IMR-90 (cell line): ENCODE measurements around the gene PSAP. TPM values are rescaled to one million over a fixed set of nuclear protein-coding genes. Genes with fewer than 3 reads are reported as not detected.

Source experiments
- ATAC-seq: fragments of 200-7000 bp; cut with Tn5 transposase; 2 replicates; pipeline ENCODE4 v1.9.1; 2020; ENCODE audit warnings: low read depth, mild to moderate bottlenecking, moderate library complexity
- BruUV-seq: library from RNA; stranded (reverse); fragments of 400-500 nt; replicated peaks from 2 replicates; lab custom pipeline; 2021; lab: Mats Ljungman, UMichigan
- CTCF ChIA-PET: fragments of 300-600 bp; formaldehyde crosslinking; extraction: SDS; loops from one replicate; lab custom pipeline; 2021; ENCODE audit warnings: antibody characterized with exemption; lab: Yijun Ruan, JAX
- POLR2A ChIA-PET: fragments of 300-600 bp; sonication (Branson Sonifier 250); formaldehyde crosslinking; loops from one replicate; lab custom pipeline; 2022; ENCODE audit warnings: antibody characterized with exemption; ENCODE audit not compliant: unreplicated experiment; lab: Charles Lee
- DNase-seq: peaks from one replicate; pipeline ENCODE4 v3.0.0; 2013
- H2AFZ ChIP-seq: replicated peaks from 2 replicates; pipeline ENCODE3; 2013; ENCODE audit warnings: low read length, mild to moderate bottlenecking; ENCODE audit not compliant: poor library complexity
- H2AK5ac ChIP-seq: 2 replicates; pipeline ENCODE4 v1.6.1; 2013; ENCODE audit warnings: low read depth, low read length, inconsistent platforms
- H2AK9ac ChIP-seq: replicated peaks from 2 replicates; pipeline ENCODE3; 2013; ENCODE audit warnings: mild to moderate bottlenecking, low read depth, low read length, moderate library complexity; ENCODE audit not compliant: poor library complexity
- H2BK120ac ChIP-seq: 2 replicates; pipeline ENCODE4 v1.6.1; 2013; ENCODE audit warnings: low read depth, low read length, inconsistent platforms
- H2BK15ac ChIP-seq: 3 replicates; pipeline ENCODE4 v1.6.1; 2013; ENCODE audit warnings: low read depth, low read length, inconsistent platforms
- H2BK20ac ChIP-seq: 2 replicates; pipeline ENCODE4 v1.6.1; 2013; ENCODE audit warnings: low read depth, mild to moderate bottlenecking, inconsistent platforms, low read length, moderate library complexity
- H2BK5ac ChIP-seq: 2 replicates; pipeline ENCODE4 v1.6.1; 2013; ENCODE audit warnings: mild to moderate bottlenecking, low read depth, low read length, inconsistent platforms; ENCODE audit not compliant: poor library complexity, severe bottlenecking
- H3K14ac ChIP-seq: replicated peaks from 2 replicates; pipeline ENCODE4 v1.6.1; 2013; ENCODE audit warnings: low read depth, low read length, inconsistent platforms
- H3K18ac ChIP-seq: 2 replicates; pipeline ENCODE4 v1.6.1; 2013; ENCODE audit warnings: low read depth, low read length, control low read depth
- H3K23ac ChIP-seq: 2 replicates; pipeline ENCODE4 v1.6.1; 2013; ENCODE audit warnings: low read depth, low read length, inconsistent platforms
- H3K27ac ChIP-seq: 2 replicates; pipeline ENCODE4 v1.5.1; 2013; ENCODE audit warnings: mild to moderate bottlenecking, control low read depth, low read length; ENCODE audit not compliant: insufficient read depth
- H3K27me3 ChIP-seq: 2 replicates; pipeline ENCODE4 v1.6.1; 2013; ENCODE audit warnings: low read length; ENCODE audit not compliant: control insufficient read depth, insufficient read depth
- H3K36me3 ChIP-seq: 2 replicates; pipeline ENCODE4 v1.6.1; 2013; ENCODE audit warnings: low read length, mixed read lengths; ENCODE audit not compliant: control insufficient read depth, insufficient read depth
- H3K4ac ChIP-seq: 2 replicates; pipeline ENCODE4 v1.6.1; 2013; ENCODE audit warnings: low read depth, low read length, inconsistent platforms
- H3K4me1 ChIP-seq: 2 replicates; pipeline ENCODE4 v1.6.1; 2013; ENCODE audit warnings: low read length, mixed read lengths; ENCODE audit not compliant: control insufficient read depth, insufficient read depth
- H3K4me2 ChIP-seq: 2 replicates; pipeline ENCODE4 v1.6.1; 2013; ENCODE audit warnings: low read depth, mild to moderate bottlenecking, control low read depth, low read length, moderate library complexity
- H3K4me3 ChIP-seq: 2 replicates; pipeline ENCODE4 v1.5.1; 2013; ENCODE audit warnings: low read depth, mild to moderate bottlenecking, control low read depth, low read length, moderate library complexity; ENCODE audit not compliant: insufficient read depth
- H3K56ac ChIP-seq: 2 replicates; pipeline ENCODE4 v1.6.1; 2013; ENCODE audit warnings: low read length, inconsistent platforms; ENCODE audit not compliant: insufficient read depth; ENCODE audit errors: extremely low read depth
- H3K79me1 ChIP-seq, 2 experiments: 2 replicates each; pipeline ENCODE4 v1.6.1; 2013; ENCODE audit warnings: low read length in 2 of 2, inconsistent platforms in 1 of 2, low read depth in 1 of 2
- H3K9ac ChIP-seq: 2 replicates; pipeline ENCODE4 v1.6.1; 2013; ENCODE audit warnings: low read depth, low read length, control low read depth
- H3K9me1 ChIP-seq: 2 replicates; pipeline ENCODE4 v1.6.1; 2013; ENCODE audit warnings: low read length, inconsistent platforms; ENCODE audit not compliant: insufficient read depth
- H3K9me3 ChIP-seq: 2 replicates; pipeline ENCODE4 v1.6.1; 2013; ENCODE audit warnings: low read length; ENCODE audit not compliant: control insufficient read depth, insufficient read depth
- H4K20me1 ChIP-seq: 2 replicates; pipeline ENCODE4 v1.6.1; 2013; ENCODE audit warnings: low read length, inconsistent platforms; ENCODE audit not compliant: insufficient read depth
- H4K5ac ChIP-seq: 2 replicates; pipeline ENCODE4 v1.6.1; 2013; ENCODE audit warnings: mild to moderate bottlenecking, low read depth, low read length, control low read depth
- H4K8ac ChIP-seq, 2 experiments: 2 replicates each; pipeline ENCODE4 v1.6.1; 2013; ENCODE audit warnings: low read depth in 2 of 2, low read length in 2 of 2, control low read depth in 1 of 2, inconsistent platforms in 1 of 2
- H4K91ac ChIP-seq: 2 replicates; pipeline ENCODE4 v1.6.1; 2013; ENCODE audit warnings: low read depth, low read length, inconsistent platforms; ENCODE audit not compliant: insufficient read depth
- CHD1 ChIP-seq: IDR thresholded peaks from 2 replicates; pipeline ENCODE4 v1.6.1; 2012; ENCODE audit warnings: low read depth, low read length, improper control_type of control experiment
- MAFK ChIP-seq: IDR thresholded peaks from 2 replicates; pipeline ENCODE4 v1.6.1; 2012; ENCODE audit warnings: low read depth, low read length, improper control_type of control experiment
- POLR2A ChIP-seq: IDR thresholded peaks from 2 replicates; pipeline ENCODE4 v1.6.1; 2012; ENCODE audit warnings: mild to moderate bottlenecking, low read depth, low read length
- RCOR1 ChIP-seq: IDR thresholded peaks from 2 replicates; pipeline ENCODE4 v1.6.1; 2012; ENCODE audit warnings: mild to moderate bottlenecking, low read length, improper control_type of control experiment; ENCODE audit not compliant: insufficient replicate concordance
- RFX5 ChIP-seq: IDR thresholded peaks from 2 replicates; pipeline ENCODE4 v1.8.0; 2012; ENCODE audit warnings: low read depth, mild to moderate bottlenecking, low read length, moderate library complexity
- SMC3 ChIP-seq: fragments of 150-350 bp; IDR thresholded peaks from 2 replicates; pipeline ENCODE4 v1.6.1; 2016; ENCODE audit warnings: low read depth, mild to moderate bottlenecking, antibody characterized with exemption, low read length, moderate library complexity
- WGBS, 2 experiments: methylation state at CpG; one replicate each; pipeline versions ENCODE4 v1.1.5 to v1.1.7; 2013; ENCODE audit warnings: missing lambda C conversion rate in 2 of 2; ENCODE audit not compliant: insufficient read length in 1 of 2; ENCODE audit errors: extremely low coverage in 2 of 2; 5-methylcytosine and 5-hydroxymethylcytosine counted together
- dilution Hi-C: fragments of 300-500 bp; cut with HindIII; formaldehyde crosslinking; loops from one replicate; pipeline ENCODE4 v1.14.3; 2018; ENCODE audit warnings: low sequenced_read_pairs; ENCODE audit not compliant: unreplicated experiment
- in situ Hi-C: fragments of 300-500 bp; cut with MboI; formaldehyde crosslinking; loops from 3 replicates; pipeline ENCODE4 v1.14.3; 2019; ENCODE audit warnings: low sequenced_read_pairs, inconsistent platforms, mixed read lengths
- intact Hi-C: fragments of 100-400 bp; cut with micrococcal nuclease; formaldehyde crosslinking; loops from 2 replicates; pipeline ENCODE4 v1.10.0; 2022
- polyA plus RNA-seq, 3 experiments: library from polyadenylated mRNA; depleted of rRNA; stranded (reverse); fragments of >200 nt; gene quantifications; 2 replicates each; pipeline ENCODE4 v1.2.3, GENCODE V29; 2012; ENCODE audit warnings: low replicate concordance in 1 of 3
- total RNA-seq: library from RNA; depleted of rRNA; stranded (reverse); fragments of >200 nt; gene quantifications from 2 replicates; pipeline ENCODE4 v1.2.3, GENCODE V29; 2012
- TF ChIP-seq, protein P1 (sequence below): fragments of 150-350 bp; IDR thresholded peaks from 2 replicates; pipeline ENCODE4 v1.6.1; 2017; ENCODE audit warnings: mild to moderate bottlenecking, antibody characterized with exemption, low read length, low read depth
- TF ChIP-seq, protein P2 (sequence below): fragments of 150-350 bp; IDR thresholded peaks from 2 replicates; pipeline ENCODE4 v1.6.1; 2016; ENCODE audit warnings: low read depth, mild to moderate bottlenecking, low read length, moderate library complexity, borderline replicate concordance

PSAP gene
- total and polyA plus RNA-seq, 2 of the 4 experiments (the other 2 are of a cell fraction), result 216 to 876 TPM

DNA sequence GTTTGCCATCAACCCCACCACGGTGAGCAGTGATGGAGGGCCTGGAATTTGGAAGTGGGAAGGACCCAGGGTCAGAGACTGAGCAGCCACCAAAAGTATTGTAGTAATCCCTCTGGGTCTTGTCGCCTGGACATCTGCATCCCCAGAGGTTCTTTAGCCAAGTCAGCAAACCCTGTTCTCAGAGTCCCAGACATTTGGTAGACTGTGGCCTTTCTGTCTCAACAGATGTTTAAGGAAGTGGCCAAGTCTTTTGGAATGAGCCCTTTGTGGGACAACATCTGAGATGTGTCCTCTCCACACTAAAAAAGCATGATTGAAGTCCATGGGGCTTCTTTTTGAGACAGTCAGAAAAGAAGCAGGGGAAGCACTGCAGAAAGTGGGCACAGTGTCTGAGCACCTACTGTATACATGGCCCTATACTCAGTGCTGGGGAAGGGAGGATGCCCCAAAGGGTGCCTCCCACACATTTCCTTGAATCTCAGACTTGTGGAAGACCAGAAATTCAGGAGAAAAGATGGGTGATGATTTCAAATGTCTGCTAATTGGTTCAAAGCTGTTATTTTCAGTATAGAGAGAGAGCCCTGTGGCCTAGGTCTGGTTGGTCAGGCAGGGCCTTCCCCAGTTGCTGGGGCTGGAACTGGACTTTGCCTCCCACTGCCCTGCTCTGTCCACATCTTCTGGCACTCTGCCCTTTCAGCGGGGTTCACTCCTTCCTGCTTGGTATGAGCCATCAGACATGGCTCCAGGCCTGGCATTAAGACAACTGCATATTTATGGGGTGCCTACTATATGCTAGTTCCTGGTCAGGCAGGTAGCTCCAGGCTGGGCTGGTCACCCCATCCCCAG lies 51.2 kb downstream of the PSAP start:
- no peaks in the 10 kb centered on the region for H3K79me1 ChIP-seq
- no peaks in the 10 kb centered on the region for H3K36me3 ChIP-seq

More for the DNA sequence above, 51.2 kb downstream of the PSAP start:
- Histone ChIP-seq H4K5ac (no peak overlapping the region), H3K4me1 (no peaks in the 10 kb centered on the region), H3K18ac (no peak overlapping the region), H2BK5ac (no peak overlapping the region), H3K4me3 (no peak overlapping the region), H3K4me2 (no peak overlapping the region), H3K56ac (no peak overlapping the region), H3K4ac (no peak overlapping the region), H3K27ac (no peak overlapping the region), H3K9me1 (no peaks in the 10 kb centered on the region), H3K9me3 (no peaks in the 10 kb centered on the region), H2AK9ac (no peak overlapping the region), H2BK120ac (no peak overlapping the region), H2BK15ac (no peak overlapping the region), H3K14ac (no peak overlapping the region), H3K23ac (no peak overlapping the region), H4K20me1 (no peaks in the 10 kb centered on the region), H4K8ac (no peak overlapping the region), H2BK20ac (no peak overlapping the region), H3K27me3 (peaks cover 21% of the 10 kb centered on the region), H2AK5ac (no peak overlapping the region), H3K9ac (no peak overlapping the region), H4K91ac (no peak overlapping the region), H2AFZ (no peak overlapping the region)
- dilution Hi-C loops, result no loop called here
- ChIA-PET POLR2A (no interaction called here), CTCF (no interaction called here)
- 80% methylated on average over 1 of the region's 3 CpGs; no CpG with 5 or more reads in 1 of the 2 experiments for WGBS, 2 experiments
- in situ Hi-C loops, result no loop called here
- intact Hi-C loops, result no loop called here
- ATAC-seq (no peak), DNase-seq (no peak)
- no TSS peak for BruUV-seq
- no peak for TF ChIP-seq RFX5
- TF ChIP-seq MAFK, result no peak
- no peak for TF ChIP-seq SMC3
- no peak for TF ChIP-seq CHD1
- TF ChIP-seq POLR2A, result no peak
- TF ChIP-seq, protein P1, sequence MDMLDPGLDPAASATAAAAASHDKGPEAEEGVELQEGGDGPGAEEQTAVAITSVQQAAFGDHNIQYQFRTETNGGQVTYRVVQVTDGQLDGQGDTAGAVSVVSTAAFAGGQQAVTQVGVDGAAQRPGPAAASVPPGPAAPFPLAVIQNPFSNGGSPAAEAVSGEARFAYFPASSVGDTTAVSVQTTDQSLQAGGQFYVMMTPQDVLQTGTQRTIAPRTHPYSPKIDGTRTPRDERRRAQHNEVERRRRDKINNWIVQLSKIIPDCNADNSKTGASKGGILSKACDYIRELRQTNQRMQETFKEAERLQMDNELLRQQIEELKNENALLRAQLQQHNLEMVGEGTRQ, result no peak
- no peak for TF ChIP-seq RCOR1
- TF ChIP-seq, protein P2, sequence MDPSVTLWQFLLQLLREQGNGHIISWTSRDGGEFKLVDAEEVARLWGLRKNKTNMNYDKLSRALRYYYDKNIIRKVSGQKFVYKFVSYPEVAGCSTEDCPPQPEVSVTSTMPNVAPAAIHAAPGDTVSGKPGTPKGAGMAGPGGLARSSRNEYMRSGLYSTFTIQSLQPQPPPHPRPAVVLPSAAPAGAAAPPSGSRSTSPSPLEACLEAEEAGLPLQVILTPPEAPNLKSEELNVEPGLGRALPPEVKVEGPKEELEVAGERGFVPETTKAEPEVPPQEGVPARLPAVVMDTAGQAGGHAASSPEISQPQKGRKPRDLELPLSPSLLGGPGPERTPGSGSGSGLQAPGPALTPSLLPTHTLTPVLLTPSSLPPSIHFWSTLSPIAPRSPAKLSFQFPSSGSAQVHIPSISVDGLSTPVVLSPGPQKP, result no peak
